G401.6 (cell line): ENCODE results near the gene CC2D2B.
"Not testable (repeated sequence)": the region's sequence is repeated elsewhere in the genome, so short reads cannot be mapped to it uniquely, and the experiment has no call there.

ENCODE experiments used
- FAIRE-seq: peaks from 2 replicates; lab custom pipeline; 2012; peaks lifted over from hg19 to GRCh38; lab: Jason Lieb, UNC

CC2D2B gene

GRCh38 chr10:95907456-95908253 is at the start of gene CC2D2B:
Gene CC2D2B, plus strand, starts transcription at chr10:95907975. Its CDS starts 3,349 bp downstream, at chr10:95911324.
- FAIRE-seq = peak; percentile 41

- no peak for FAIRE-seq
These were observed 47.4 kb upstream of the CC2D2B start for GRCh38 chr10:95860166-95860940.

GRCh38 chr10:95861386-95861785 is 46.4 kb upstream of the CC2D2B start:
- FAIRE-seq = no peak

GRCh38 chr10:95864906-95865813 is 42.6 kb upstream of the CC2D2B start:
- no peak for FAIRE-seq

- no peak for FAIRE-seq
These were observed 41.8 kb upstream of the CC2D2B start for GRCh38 chr10:95865814-95866466.

GRCh38 chr10:95866467-95866842 is 41.3 kb upstream of the CC2D2B start:
- no peak for FAIRE-seq

GRCh38 chr10:95867866-95868265 is 39.9 kb upstream of the CC2D2B start:
- FAIRE-seq = no peak

- FAIRE-seq = no peak
These were observed 35.5 kb upstream of the CC2D2B start for GRCh38 chr10:95872158-95872711.

GRCh38 chr10:95873139-95873538 is 34.6 kb upstream of the CC2D2B start:
- no peak for FAIRE-seq

GRCh38 chr10:95873651-95874050 is 34.1 kb upstream of the CC2D2B start:
- no peak for FAIRE-seq

GRCh38 chr10:95874783-95875182 is 33.0 kb upstream of the CC2D2B start:
- not testable (repeated sequence) for FAIRE-seq

- FAIRE-seq = no peak
These were observed 31.0 kb upstream of the CC2D2B start for GRCh38 chr10:95876756-95877155.

GRCh38 chr10:95877881-95878280 is 29.9 kb upstream of the CC2D2B start:
- no peak for FAIRE-seq

- FAIRE-seq = no peak
These were observed 27.1 kb upstream of the CC2D2B start for GRCh38 chr10:95880704-95881103.

GRCh38 chr10:95881316-95881715 is 26.5 kb upstream of the CC2D2B start:
- no peak for FAIRE-seq

- FAIRE-seq = no peak
These were observed 17.9 kb upstream of the CC2D2B start for GRCh38 chr10:95889830-95890229.

- FAIRE-seq = no peak
These were observed 11.5 kb upstream of the CC2D2B start for GRCh38 chr10:95896071-95896850.

- FAIRE-seq = not testable (repeated sequence)
These were observed 1.7 kb upstream of the CC2D2B start for GRCh38 chr10:95905897-95906580.

- peak; percentile 19 for FAIRE-seq
These were observed 909 bp upstream of the CC2D2B start for GRCh38 chr10:95906677-95907455.
